ENCODE data around the gene PAK3.
A peak's percentile ranks its signal among the peaks of the same experiment; 100 is the strongest.

The PAK3 gene

DNA sequence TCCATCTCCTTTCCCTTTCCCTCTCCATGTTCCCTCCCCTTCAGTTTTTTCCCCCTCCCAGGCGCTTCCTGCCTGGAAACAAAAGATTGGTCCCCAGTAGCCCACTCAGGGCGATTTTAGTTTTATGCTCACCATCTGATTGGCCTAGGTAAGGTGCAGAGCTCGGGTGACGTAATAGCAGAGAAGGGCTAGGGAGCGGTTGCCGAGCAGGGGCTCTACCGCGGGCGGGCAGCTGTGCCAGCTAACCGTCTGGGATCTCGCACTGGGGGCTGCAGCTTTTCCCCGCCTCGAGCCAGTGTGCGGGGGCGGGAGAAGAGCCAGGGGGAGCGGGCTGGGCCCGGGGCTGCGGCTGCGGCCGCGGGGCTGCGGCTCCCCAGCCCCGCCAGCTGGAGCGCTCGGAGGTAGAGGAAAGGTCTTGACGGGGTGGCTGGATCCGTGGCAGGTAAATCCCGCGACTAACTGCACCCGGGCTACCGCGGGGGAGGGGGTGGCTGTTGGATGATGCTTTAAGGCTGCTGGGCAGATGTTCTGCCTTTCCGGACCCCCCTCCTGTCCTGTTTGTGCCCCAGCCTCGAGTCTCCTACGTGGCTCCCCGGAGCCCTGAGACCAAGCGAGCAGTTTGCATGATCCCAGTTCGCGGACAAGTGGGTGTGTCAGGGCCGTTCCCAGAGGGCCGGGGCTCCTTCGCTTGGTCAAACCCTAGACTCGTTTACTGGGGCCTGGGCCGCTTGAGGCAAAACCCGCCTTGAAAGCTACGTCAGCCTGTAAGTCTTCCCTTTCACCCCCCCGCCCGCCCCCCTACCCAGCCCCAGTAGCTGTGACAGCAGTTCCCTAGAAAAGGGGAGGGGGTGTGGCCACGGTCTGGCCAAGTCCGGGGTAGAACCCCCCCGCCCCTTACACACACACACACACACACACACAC, at the start of gene PAK3:
TSS of gene PAK3 (plus strand) at position 218 of the 922 bp plus-strand sequence. CDS start 26,913 bp downstream, outside the sequence.
- H3K9ac ChIP-seq (ENCODE audit: insufficient read length) = no peak within 1 kb of the TSS
- TF ChIP-seq POLR2AphosphoS5 (IDR thresholded peaks at IDR 0.05; ENCODE audit: borderline replicate concordance, low read depth, low read length) (no peak), FOXP2 (optimal IDR thresholded peaks at IDR 0.05; ENCODE audit: control extremely low read depth, extremely low read length, insufficient read depth) (no peak), EZH2 (IDR thresholded peaks at IDR 0.05) (no peak)
- H3K4me3 ChIP-seq = peak within 1 kb of the TSS; percentile 57
- H3K9me3 ChIP-seq (ENCODE audit: low read depth, low read length) = no peaks in the 10 kb centered on the region
- no peaks in the 10 kb centered on the region for H3K36me3 ChIP-seq (ENCODE audit: insufficient read depth, low read length)
- no peak within 1 kb of the TSS for H3K27ac ChIP-seq
- no peak for DNase-seq (ENCODE audit: low read depth, low spot score)

DNA sequence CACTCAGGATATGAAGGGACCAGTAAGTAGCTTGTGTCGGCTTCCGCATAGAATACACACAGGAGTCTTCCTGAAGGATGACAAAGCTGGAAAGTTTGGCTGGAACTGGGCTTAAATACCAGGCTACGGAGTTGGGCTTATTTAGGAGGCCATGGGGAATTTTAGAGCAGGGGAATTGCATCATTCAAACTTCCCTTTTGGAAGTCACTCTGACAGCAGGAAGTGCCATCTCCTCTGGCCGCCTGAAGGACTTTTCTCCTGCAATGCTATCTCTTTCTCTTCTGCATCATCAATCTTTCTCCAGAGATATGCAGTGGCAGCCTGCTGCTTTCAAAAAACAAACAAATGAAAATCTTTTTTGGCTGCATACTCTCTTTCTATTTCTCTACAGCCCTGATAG, 48.4 kb upstream of the PAK3 start:
- Histone ChIP-seq H3K4me3 (no peak overlapping the region), H3K36me3 (ENCODE audit: insufficient read depth, low read length) (no peaks in the 10 kb centered on the region), H3K9me3 (ENCODE audit: low read depth, low read length) (no peaks in the 10 kb centered on the region), H3K27ac (no peak overlapping the region), H3K9ac (ENCODE audit: insufficient read length) (no peak overlapping the region)
- DNase-seq (ENCODE audit: low read depth, low spot score) = peak; percentile 37
- no peak for TF ChIP-seq EZH2 (IDR thresholded peaks at IDR 0.05)
- no peak for TF ChIP-seq FOXP2 (optimal IDR thresholded peaks at IDR 0.05; ENCODE audit: control extremely low read depth, extremely low read length, insufficient read depth)
- TF ChIP-seq POLR2AphosphoS5 (IDR thresholded peaks at IDR 0.05; ENCODE audit: borderline replicate concordance, low read depth, low read length) = no peak

DNA sequence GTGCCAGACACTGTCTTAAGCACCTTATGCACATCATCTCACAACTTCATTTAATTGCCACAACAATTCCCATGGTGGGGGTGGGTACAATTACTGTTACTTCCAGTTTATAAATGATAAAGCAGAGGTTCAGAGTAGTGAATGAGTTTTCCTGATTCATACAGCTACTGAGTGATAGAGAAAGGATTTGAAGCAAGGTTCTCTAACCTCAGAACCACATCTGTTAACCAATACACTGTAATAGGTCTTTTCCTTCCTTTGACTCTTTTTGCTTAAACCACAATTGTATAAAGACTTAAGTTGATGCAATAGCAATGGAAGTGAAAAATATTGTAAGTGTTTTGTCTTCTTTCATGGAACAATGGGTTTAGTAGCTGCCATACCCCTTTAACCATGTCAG, 43.5 kb upstream of the PAK3 start:
- Histone ChIP-seq H3K36me3 (ENCODE audit: insufficient read depth, low read length) (no peaks in the 10 kb centered on the region), H3K9me3 (ENCODE audit: low read depth, low read length) (no peaks in the 10 kb centered on the region), H3K27ac (no peak overlapping the region), H3K4me3 (no peak overlapping the region), H3K9ac (ENCODE audit: insufficient read length) (no peak overlapping the region)
- no peak for DNase-seq (ENCODE audit: low read depth, low spot score)
- no peak for TF ChIP-seq POLR2AphosphoS5 (IDR thresholded peaks at IDR 0.05; ENCODE audit: borderline replicate concordance, low read depth, low read length)
- no peak for TF ChIP-seq FOXP2 (optimal IDR thresholded peaks at IDR 0.05; ENCODE audit: control extremely low read depth, extremely low read length, insufficient read depth)
- no peak for TF ChIP-seq EZH2 (IDR thresholded peaks at IDR 0.05)

DNA sequence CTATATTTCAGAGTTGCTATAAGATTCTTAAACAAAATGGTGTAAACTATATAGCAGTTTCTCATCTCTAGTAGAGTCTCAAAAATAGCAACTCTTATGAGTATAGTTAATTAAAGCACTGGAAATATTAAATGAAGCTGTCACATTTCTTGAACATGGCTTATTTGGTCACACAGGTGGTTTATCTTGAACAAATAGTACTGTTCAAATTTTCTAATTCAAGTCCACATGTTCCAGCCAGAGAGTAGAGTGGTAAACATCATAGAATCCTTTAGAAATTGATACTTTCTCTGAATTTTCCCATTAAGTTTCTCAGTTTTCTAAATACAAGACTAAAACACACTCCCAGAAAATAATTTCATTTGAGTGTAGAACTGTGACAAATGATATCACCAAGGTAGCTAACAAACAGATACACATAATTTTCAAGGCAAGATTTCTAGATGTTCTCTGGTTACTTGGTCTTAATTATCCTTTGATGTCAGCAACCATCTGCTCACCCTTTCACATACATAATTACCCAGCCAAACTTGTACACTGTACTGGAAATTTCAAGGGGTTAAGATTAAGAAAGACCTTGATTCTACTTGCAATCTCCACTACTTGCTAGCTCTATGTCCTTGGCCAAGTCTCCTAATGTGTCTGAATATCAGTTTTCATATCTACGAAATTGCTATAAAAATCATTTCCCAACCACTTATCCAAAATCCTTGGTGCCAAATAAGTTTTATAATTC, 24.3 kb upstream of the PAK3 start:
- H3K36me3 ChIP-seq (ENCODE audit: insufficient read depth, low read length) = no peaks in the 10 kb centered on the region
- TF ChIP-seq EZH2 (IDR thresholded peaks at IDR 0.05) (no peak), POLR2AphosphoS5 (IDR thresholded peaks at IDR 0.05; ENCODE audit: borderline replicate concordance, low read depth, low read length) (no peak), FOXP2 (optimal IDR thresholded peaks at IDR 0.05; ENCODE audit: control extremely low read depth, extremely low read length, insufficient read depth) (no peak)

DNA sequence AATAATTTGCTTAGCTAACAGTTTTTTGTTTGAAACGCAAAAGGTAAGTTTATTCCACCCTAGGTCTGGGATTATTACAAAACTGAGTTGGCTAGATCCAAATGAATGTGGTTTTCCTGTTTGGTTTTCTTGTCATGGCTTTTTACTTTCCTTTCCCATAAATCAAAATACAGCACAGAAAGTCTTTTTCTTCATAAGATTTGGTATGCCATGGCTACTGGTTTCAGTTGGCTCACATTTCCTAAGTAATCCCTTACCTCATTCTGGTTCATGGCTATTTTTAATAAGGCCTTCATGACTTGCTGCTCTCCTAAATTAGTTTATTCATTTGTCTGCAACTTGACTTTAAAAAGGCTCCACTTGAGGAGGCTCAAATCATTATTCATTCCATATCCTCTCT, 12.9 kb upstream of the PAK3 start:
- Histone ChIP-seq H3K4me3 (no peak overlapping the region), H3K27ac (no peak overlapping the region), H3K36me3 (ENCODE audit: insufficient read depth, low read length) (no peaks in the 10 kb centered on the region), H3K9me3 (ENCODE audit: low read depth, low read length) (no peaks in the 10 kb centered on the region), H3K9ac (ENCODE audit: insufficient read length) (no peak overlapping the region)
- DNase-seq (ENCODE audit: low read depth, low spot score) = no peak
- TF ChIP-seq FOXP2 (optimal IDR thresholded peaks at IDR 0.05; ENCODE audit: control extremely low read depth, extremely low read length, insufficient read depth) (no peak), EZH2 (IDR thresholded peaks at IDR 0.05) (no peak), POLR2AphosphoS5 (IDR thresholded peaks at IDR 0.05; ENCODE audit: borderline replicate concordance, low read depth, low read length) (no peak)

More for the DNA sequence above, 24.3 kb upstream of the PAK3 start:
- DNase-seq (ENCODE audit: low read depth, low spot score) = no peak
- Histone ChIP-seq H3K9me3 (ENCODE audit: low read depth, low read length) (no peaks in the 10 kb centered on the region), H3K4me3 (no peak overlapping the region), H3K27ac (no peak overlapping the region), H3K9ac (ENCODE audit: insufficient read length) (no peak overlapping the region)

DNA sequence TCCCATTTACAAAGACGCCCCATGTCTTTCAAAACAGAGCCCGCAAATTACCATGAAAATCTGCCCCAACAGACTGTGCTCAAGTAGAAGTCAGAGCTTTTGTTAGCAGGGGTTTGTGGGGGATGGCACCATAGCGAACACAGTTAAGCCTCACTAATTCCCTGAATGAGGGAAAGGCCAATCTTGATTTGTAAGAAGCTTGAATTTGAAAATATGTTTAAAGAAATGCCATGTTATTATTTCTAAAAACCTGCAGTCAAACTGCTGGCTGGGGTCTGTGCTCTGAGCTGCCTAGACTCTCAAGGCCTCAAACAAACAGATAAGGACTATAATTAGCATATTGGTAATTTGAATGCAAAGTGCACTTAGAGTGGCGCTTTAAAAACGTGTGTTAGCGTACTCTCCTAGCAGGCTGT, 9.4 kb upstream of the PAK3 start:
- Histone ChIP-seq H3K36me3 (ENCODE audit: insufficient read depth, low read length) (no peaks in the 10 kb centered on the region), H3K27ac (no peak overlapping the region), H3K4me3 (no peak overlapping the region), H3K9me3 (ENCODE audit: low read depth, low read length) (no peaks in the 10 kb centered on the region), H3K9ac (ENCODE audit: insufficient read length) (no peak overlapping the region)
- TF ChIP-seq POLR2AphosphoS5 (IDR thresholded peaks at IDR 0.05; ENCODE audit: borderline replicate concordance, low read depth, low read length) (no peak), EZH2 (IDR thresholded peaks at IDR 0.05) (no peak), FOXP2 (optimal IDR thresholded peaks at IDR 0.05; ENCODE audit: control extremely low read depth, extremely low read length, insufficient read depth) (no peak)
- no peak for DNase-seq (ENCODE audit: low read depth, low spot score)

DNA sequence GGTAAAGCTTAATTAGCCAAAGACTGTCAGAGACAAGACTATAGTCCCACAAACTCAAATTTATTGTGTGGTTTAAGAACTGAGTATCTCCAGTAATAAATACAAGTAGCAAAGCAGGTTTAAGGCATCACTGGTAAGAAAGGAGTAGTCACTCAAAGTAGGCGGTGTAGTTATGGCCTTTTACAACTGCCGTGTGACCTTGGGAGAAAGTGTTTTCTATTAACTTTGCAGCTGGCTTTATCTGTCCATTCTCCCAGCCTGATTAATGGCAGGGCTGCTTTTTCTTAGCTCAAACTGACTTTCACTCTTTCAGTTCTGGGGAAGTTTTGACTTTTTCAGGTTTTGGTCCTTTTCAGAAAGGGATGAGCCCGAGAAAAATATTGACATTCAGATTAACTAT, 7.4 kb upstream of the PAK3 start:
- Histone ChIP-seq H3K27ac (no peak overlapping the region), H3K4me3 (no peak overlapping the region), H3K36me3 (ENCODE audit: insufficient read depth, low read length) (no peaks in the 10 kb centered on the region), H3K9me3 (ENCODE audit: low read depth, low read length) (no peaks in the 10 kb centered on the region), H3K9ac (ENCODE audit: insufficient read length) (no peak overlapping the region)
- no peak for DNase-seq (ENCODE audit: low read depth, low spot score)
- TF ChIP-seq FOXP2 (optimal IDR thresholded peaks at IDR 0.05; ENCODE audit: control extremely low read depth, extremely low read length, insufficient read depth) = no peak
- TF ChIP-seq EZH2 (IDR thresholded peaks at IDR 0.05) = no peak
- no peak for TF ChIP-seq POLR2AphosphoS5 (IDR thresholded peaks at IDR 0.05; ENCODE audit: borderline replicate concordance, low read depth, low read length)

DNA sequence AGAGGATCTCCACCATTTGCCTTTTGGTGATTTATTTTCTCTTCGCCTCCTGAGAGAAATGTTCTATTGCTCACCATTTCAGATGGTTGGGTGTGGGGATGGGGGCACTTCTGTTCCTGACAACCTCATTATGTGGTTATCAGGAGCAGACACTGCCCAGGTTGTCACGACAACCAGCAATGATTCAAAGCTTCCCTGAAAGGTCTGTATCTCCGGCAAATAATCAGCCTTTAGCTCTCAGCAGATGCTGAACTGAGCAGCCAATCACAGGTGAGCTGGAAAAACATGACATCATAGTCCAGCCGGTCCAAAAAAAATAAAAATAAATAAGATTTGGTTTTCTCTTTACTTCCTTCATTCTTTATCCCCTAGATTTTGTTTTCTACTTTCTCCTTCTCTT, 5.5 kb upstream of the PAK3 start:
- Histone ChIP-seq H3K27ac (no peak overlapping the region), H3K36me3 (ENCODE audit: insufficient read depth, low read length) (no peaks in the 10 kb centered on the region), H3K4me3 (no peak overlapping the region), H3K9me3 (ENCODE audit: low read depth, low read length) (no peaks in the 10 kb centered on the region), H3K9ac (ENCODE audit: insufficient read length) (no peak overlapping the region)
- TF ChIP-seq FOXP2 (optimal IDR thresholded peaks at IDR 0.05; ENCODE audit: control extremely low read depth, extremely low read length, insufficient read depth) = no peak
- no peak for TF ChIP-seq EZH2 (IDR thresholded peaks at IDR 0.05)
- TF ChIP-seq POLR2AphosphoS5 (IDR thresholded peaks at IDR 0.05; ENCODE audit: borderline replicate concordance, low read depth, low read length) = no peak
- no peak for DNase-seq (ENCODE audit: low read depth, low spot score)

All from SK-N-MC (cell line).